GM11168 (cell line): Measurements from ENCODE around the gene SPR.
"Not testable (repeated sequence)": the region's sequence is repeated elsewhere in the genome, so short reads cannot be mapped to it uniquely, and the experiment has no call there.

Experiments
- in situ Hi-C: fragments of 300-500 bp; cut with MboI; formaldehyde crosslinking; loops from one replicate; pipeline ENCODE4 v1.12.0; 2022; ENCODE audit warnings: low sequenced_read_pairs; ENCODE audit not compliant: unreplicated experiment

Gene SPR

GRCh38 chr2:72888438-72889202 is 1.4 kb downstream of the SPR start:
- in situ Hi-C loops: no loop called here

GRCh38 chr2:72889991-72890390 is 2.8 kb downstream of the SPR start:
- in situ Hi-C loops: loop anchor here (10.0 kb wide), 1 partner anchor 85 kb away; no protein-coding TSS in a partner anchor

GRCh38 chr2:72891091-72891818 is 4.0 kb downstream of the SPR start:
- in situ Hi-C loops: loop anchor here (10.0 kb wide), 1 partner anchor 84 kb away; no protein-coding TSS in a partner anchor

- in situ Hi-C loops: loop anchor here (10.0 kb wide), 1 partner anchor 82 kb away; no protein-coding TSS in a partner anchor
Measured at GRCh38 chr2:72892506-72893173, 5.4 kb downstream of the SPR start.

GRCh38 chr2:72893594-72894319 is 6.5 kb downstream of the SPR start:
- in situ Hi-C loops: loop anchor here (10.0 kb wide), 1 partner anchor 81 kb away; no protein-coding TSS in a partner anchor

GRCh38 chr2:72894514-72894913 is 7.3 kb downstream of the SPR start:
- in situ Hi-C loops: loop anchor here (10.0 kb wide), 1 partner anchor 80 kb away; no protein-coding TSS in a partner anchor

GRCh38 chr2:72895154-72895553 is 7.9 kb downstream of the SPR start:
- in situ Hi-C loops: loop anchor here (10.0 kb wide), 1 partner anchor 80 kb away; no protein-coding TSS in a partner anchor

- in situ Hi-C loops: loop anchor here (10.0 kb wide), 1 partner anchor 79 kb away; no protein-coding TSS in a partner anchor
Measured at GRCh38 chr2:72895759-72896281, 8.6 kb downstream of the SPR start.

GRCh38 chr2:72896446-72896845 is 9.2 kb downstream of the SPR start:
- in situ Hi-C loops: loop anchor here (10.0 kb wide), 1 partner anchor 78 kb away; no protein-coding TSS in a partner anchor

- in situ Hi-C loops: loop anchor here (10.0 kb wide), 1 partner anchor 77 kb away; no protein-coding TSS in a partner anchor
Measured at GRCh38 chr2:72897785-72898584, 10.8 kb downstream of the SPR start.

GRCh38 chr2:72898585-72898906 is 11.3 kb downstream of the SPR start:
- in situ Hi-C loops: loop anchor here (10.0 kb wide), 1 partner anchor 76 kb away; no protein-coding TSS in a partner anchor

- in situ Hi-C loops: no loop called here
Measured at GRCh38 chr2:72900191-72900825, 13.1 kb downstream of the SPR start.

- in situ Hi-C loops: no loop called here
Measured at GRCh38 chr2:72901426-72901825, 14.2 kb downstream of the SPR start.

GRCh38 chr2:72907369-72907768 is 20.2 kb downstream of the SPR start:
- in situ Hi-C loops: not testable (repeated sequence)

- in situ Hi-C loops: no loop called here
Measured at GRCh38 chr2:72908741-72909140, 21.5 kb downstream of the SPR start.

- in situ Hi-C loops: no loop called here
Measured at GRCh38 chr2:72911256-72911655, 24.0 kb downstream of the SPR start.

GRCh38 chr2:72913486-72914205 is 26.4 kb downstream of the SPR start:
- in situ Hi-C loops: no loop called here

- in situ Hi-C loops: no loop called here
Measured at GRCh38 chr2:72914206-72914559, 27.0 kb downstream of the SPR start.
